Ecto neural progenitor cell (in vitro differentiated cells): Measurements from ENCODE around the gene LNPK.
"Not testable (repeated sequence)": the region's sequence is repeated elsewhere in the genome, so short reads cannot be mapped to it uniquely, and the experiment has no call there.

Source experiments
- DNase-seq: peaks from one replicate; pipeline ENCODE4 v3.0.0-alpha.2; 2018; ENCODE audit warnings: low spot score

Gene LNPK

GRCh38 chr2:175904035-175904434, 98.0 kb downstream of the LNPK start:
- no peak for DNase-seq

DNA sequence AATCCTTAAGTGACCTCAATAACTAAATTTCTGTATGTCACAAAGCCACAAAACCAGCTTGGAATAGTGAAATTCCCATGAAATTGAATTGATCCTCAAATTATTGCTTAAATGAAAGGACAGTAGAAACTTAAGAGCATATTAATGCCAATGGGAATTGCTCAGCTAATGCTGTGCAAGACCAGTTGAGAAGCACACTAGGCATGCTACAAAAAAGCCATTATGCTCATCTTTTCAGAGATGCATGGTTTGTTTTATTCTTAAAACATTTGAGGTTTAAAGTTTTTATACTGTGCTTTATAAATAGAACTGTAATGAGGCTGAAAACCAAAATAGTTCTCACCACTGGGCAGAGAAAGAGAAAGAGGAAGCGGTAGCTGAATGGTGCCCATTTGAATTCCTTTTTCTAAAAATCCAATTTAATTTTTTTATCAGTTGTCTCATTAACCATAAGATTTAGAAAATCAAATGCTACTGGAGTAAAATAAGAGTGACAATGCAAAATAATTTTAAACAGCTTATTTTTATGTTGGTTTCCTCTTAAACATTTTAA, 98.6 kb downstream of the LNPK start:
- DNase-seq: no peak

- not testable (repeated sequence) for DNase-seq
Measured at GRCh38 chr2:175895957-175896356, 106.1 kb downstream of the LNPK start.

GRCh38 chr2:175892046-175892445, 110.0 kb downstream of the LNPK start:
- DNase-seq: no peak

GRCh38 chr2:175890636-175891242, 111.3 kb downstream of the LNPK start:
- DNase-seq: no peak

GRCh38 chr2:175889701-175890302, 112.3 kb downstream of the LNPK start:
- no peak for DNase-seq

- DNase-seq: no peak
Measured at GRCh38 chr2:175887776-175888175, 114.3 kb downstream of the LNPK start.

- DNase-seq: peak; percentile 52
Measured at GRCh38 chr2:175884697-175885393, 117.2 kb downstream of the LNPK start.

DNA sequence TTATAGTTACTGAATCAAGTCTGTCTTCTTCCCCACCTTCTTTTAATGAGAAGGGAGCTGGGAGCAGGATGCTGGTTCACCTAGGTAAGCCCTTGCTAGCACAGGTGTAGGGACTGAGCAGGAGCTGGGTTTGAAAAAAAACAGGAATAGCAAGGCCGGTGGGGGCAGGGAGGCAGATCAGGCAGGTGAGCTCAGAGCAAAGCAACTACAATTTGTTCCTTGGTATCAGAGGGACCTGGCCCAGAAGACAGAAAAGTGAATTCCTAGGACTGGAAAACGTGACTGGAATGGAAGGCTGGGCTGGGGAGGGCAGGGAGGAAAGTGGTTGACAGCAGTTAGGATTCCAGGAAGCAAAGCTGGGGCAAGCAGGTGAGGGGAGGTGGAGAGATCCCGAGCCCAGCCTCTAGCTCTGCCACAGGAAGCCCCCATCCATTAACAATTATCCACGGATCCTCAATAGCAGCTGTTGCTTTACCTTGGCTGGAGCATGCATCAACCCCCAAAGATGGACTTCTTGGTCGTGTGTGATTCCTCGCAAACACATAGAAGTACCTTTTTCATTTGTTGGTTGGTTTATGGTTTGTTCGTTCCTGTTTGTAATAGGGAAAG, 118.4 kb downstream of the LNPK start:
- DNase-seq: no peak

GRCh38 chr2:175879679-175880078, 122.4 kb downstream of the LNPK start:
- DNase-seq: no peak

- DNase-seq: no peak
Measured at GRCh38 chr2:175877845-175878544, 124.1 kb downstream of the LNPK start.

- DNase-seq: no peak
Measured at GRCh38 chr2:175874291-175874690, 127.8 kb downstream of the LNPK start.
